Stomach (tissue), 9 donors: ENCODE measurements around the gene OR6Q1. TPM values are rescaled to one million over a fixed set of nuclear protein-coding genes. Genes with fewer than 3 reads are reported as not detected.

Experiments used
- DNase-seq, 2 donors: peaks; one replicate each; pipeline versions ENCODE4 v3.0.0 to v3.0.0-alpha.2; 2013 to 2019
- H3K27ac ChIP-seq, 5 donors: fragments of 200-600 bp in 4 of 5; sonication (generic) in 4 of 5; one replicate each; pipeline ENCODE4 v1.5.1; 2013 to 2019; ENCODE audit warnings: mild to moderate bottlenecking in 1 of 5, moderate library complexity in 1 of 5
- H3K27me3 ChIP-seq, 3 donors: fragments of 200-600 bp; sonication (generic); one replicate each; pipeline ENCODE4 v1.5.1; 2017 to 2019; ENCODE audit warnings: mixed run types in 1 of 3
- H3K36me3 ChIP-seq, 4 donors: fragments of 200-600 bp; sonication (generic); 1 replicate in 3 of 4; 2 replicates in 1 of 4; pipeline ENCODE4 v1.5.1; 2016 to 2019
- H3K4me1 ChIP-seq, 4 donors: fragments of 200-600 bp; sonication (generic); one replicate each; pipeline ENCODE4 v1.5.1; 2016 to 2019
- H3K4me3 ChIP-seq, 4 donors: fragments of 200-600 bp; sonication (generic) in 3 of 4; one replicate each; pipeline ENCODE4 v1.5.1; 2016 to 2019; ENCODE audit warnings: mild to moderate bottlenecking in 1 of 4
- H3K9me3 ChIP-seq, 4 donors: fragments of 200-600 bp; sonication (generic); one replicate each; pipeline ENCODE4 v1.5.1; 2016 to 2019
- CTCF ChIP-seq, 7 experiments: fragments of 450-650 bp in 4 of 7; fragments of 200-600 bp in 3 of 7; sonication (generic) in 3 of 7; IDR thresholded peaks; one replicate each; pipeline ENCODE4 v1.5.1; 2016 to 2019; ENCODE audit warnings: antibody characterized with exemption in 7 of 7, control low read depth in 2 of 7, mild to moderate bottlenecking in 1 of 7
- EP300 ChIP-seq: sonication (generic); formaldehyde crosslinking; IDR thresholded peaks from one replicate; pipeline ENCODE4 v1.6.1; 2017; ENCODE audit warnings: antibody characterized with exemption
- POLR2A ChIP-seq, 4 donors: fragments of 450-650 bp; IDR thresholded peaks; one replicate each; pipeline ENCODE4 v1.6.1; 2016; ENCODE audit warnings: antibody characterized with exemption in 4 of 4, control low read depth in 2 of 4, mild to moderate bottlenecking in 1 of 4, moderate library complexity in 1 of 4
- POLR2AphosphoS5 ChIP-seq, 3 donors: sonication (generic); formaldehyde crosslinking; IDR thresholded peaks; one replicate each; pipeline ENCODE4 v1.6.1; 2016; ENCODE audit warnings: antibody characterized with exemption in 3 of 3
- WGBS, 5 donors: extraction: QIAGEN DNeasy Blood & Tissue Kit in 3 of 5; methylation state at CpG; one replicate each; pipeline versions ENCODE4 v1.1.5 to v1.1.7; 2013 to 2018; 5-methylcytosine and 5-hydroxymethylcytosine counted together
- intact Hi-C: fragments of 100-400 bp; cut with DNase I; formaldehyde crosslinking; loops from one replicate; pipeline ENCODE4 v1.15.1; 2023; ENCODE audit warnings: low total_unique reads
- polyA plus RNA-seq, 3 donors: library from polyadenylated mRNA; stranded (reverse); fragments of 200-250 nt; gene quantifications; one replicate each; pipeline ENCODE4 v1.2.3, GENCODE V29; 2013
- total RNA-seq, 5 donors: library from RNA; depleted of rRNA; stranded (reverse); fragments of >200 nt; gene quantifications; one replicate each; pipeline versions ENCODE4 v1.1.0 to v1.2.3, GENCODE V29; 2014 to 2016
- donor health status: healthy with polysubstance abuse.
- donor health status: Bipolar disorder and iron deficiency.
- donor health status: healthy.

The OR6Q1 gene
- total and polyA plus RNA-seq, 8 donors = not detected

GRCh38 chr11:58006940-58007339 is 23.8 kb upstream of the OR6Q1 start:
- intact Hi-C loops = no loop called here
- Histone ChIP-seq H3K4me1 (no peaks in the 10 kb centered on the region), H3K36me3 (no peaks in the 10 kb centered on the region), H3K27ac (no peak overlapping the region), H3K27me3 (no peaks in the 10 kb centered on the region), H3K9me3 (no peaks in the 10 kb centered on the region), H3K4me3 (no peak overlapping the region)
- no peak for TF ChIP-seq POLR2AphosphoS5 (IDR thresholded peaks at IDR 0.05)
- TF ChIP-seq EP300 = no peak
- no peak for TF ChIP-seq POLR2A (IDR thresholded peaks at IDR 0.05)
- TF ChIP-seq CTCF (IDR thresholded peaks at IDR 0.05) = no peak
- DNase-seq = no peak
- 65 to 83% (median 79%) methylated on average over 2 of the region's 2 CpGs for WGBS, 5 donors

GRCh38 chr11:58011771-58012170 is 19.0 kb upstream of the OR6Q1 start:
- DNase-seq = no peak
- intact Hi-C loops = no loop called here
- H3K27me3 ChIP-seq = no peaks in the 10 kb centered on the region
- TF ChIP-seq POLR2AphosphoS5 (IDR thresholded peaks at IDR 0.05) = no peak
- TF ChIP-seq CTCF (IDR thresholded peaks at IDR 0.05) = no peak
- TF ChIP-seq POLR2A (IDR thresholded peaks at IDR 0.05) = no peak
- TF ChIP-seq EP300 = no peak
- H3K9me3 ChIP-seq = no peaks in the 10 kb centered on the region
- no peaks in the 10 kb centered on the region for H3K36me3 ChIP-seq
- WGBS, 5 donors = 35 to 63% (median 43%) methylated on average over 6 of the region's 6 CpGs
- H3K4me3 ChIP-seq = no peak overlapping the region
- no peaks in the 10 kb centered on the region for H3K4me1 ChIP-seq
- no peak overlapping the region for H3K27ac ChIP-seq

GRCh38 chr11:58023435-58023931 is 7.3 kb upstream of the OR6Q1 start, which contains the start of gene OR9Q1:
Gene OR9Q1, plus strand, starts transcription at chr11:58023881. Its CDS starts 155,564 bp downstream, at chr11:58179445.
- Histone ChIP-seq H3K4me1 (peaks cover 2 to 12% (median 8%) of the 10 kb centered on the region in 4 donors), H3K9me3 (no peaks in the 10 kb centered on the region), H3K27me3 (no peaks in the 10 kb centered on the region), H3K36me3 (no peaks in the 10 kb centered on the region), H3K4me3 (no peak within 1 kb of the TSS), H3K27ac (peak within 1 kb of the TSS in 4 of 5 donors; percentile 22 to 52 (median 38))
- TF ChIP-seq POLR2AphosphoS5 (IDR thresholded peaks at IDR 0.05) (no peak), CTCF (IDR thresholded peaks at IDR 0.05) (no peak), POLR2A (IDR thresholded peaks at IDR 0.05) (no peak), EP300 (no peak)
- WGBS, 5 donors = 60 to 85% (median 77%) methylated on average over 5 of the region's 5 CpGs
- intact Hi-C loops = no loop called here
- no peak for DNase-seq

GRCh38 chr11:58024601-58025091 is 6.1 kb upstream of the OR6Q1 start:
- TF ChIP-seq POLR2A (IDR thresholded peaks at IDR 0.05) (no peak), POLR2AphosphoS5 (IDR thresholded peaks at IDR 0.05) (peak in 1 of 3 donors; percentile 27), EP300 (no peak), CTCF (IDR thresholded peaks at IDR 0.05) (no peak)
- intact Hi-C loops = no loop called here
- Histone ChIP-seq H3K9me3 (no peaks in the 10 kb centered on the region), H3K36me3 (no peaks in the 10 kb centered on the region), H3K4me3 (no peak overlapping the region), H3K27me3 (no peaks in the 10 kb centered on the region), H3K4me1 (peaks cover 5 to 21% (median 14%) of the 10 kb centered on the region in 4 donors), H3K27ac (peak overlapping the region in 2 of 5 donors; percentile 22 to 52)
- WGBS, 5 donors = 24 to 38% (median 34%) methylated on average over 8 of the region's 8 CpGs
- DNase-seq = peak; percentile 54 to 55
